NCI-H2081 treated with DMSO at 0.1 percent for 48 hours (cell line): ENCODE results near the gene EIF3CL.
"Not testable (repeated sequence)": the region's sequence is repeated elsewhere in the genome, so short reads cannot be mapped to it uniquely, and the experiment has no call there.

ENCODE experiments used
- DNase-seq: peaks from one replicate; lab custom pipeline; 2025; lab: John Stamatoyannopoulos, UW

The EIF3CL gene

GRCh38 chr16:28362600-28362999, 41.0 kb downstream of the EIF3CL start:
- not testable (repeated sequence) for DNase-seq

- not testable (repeated sequence) for DNase-seq
Observed at GRCh38 chr16:28338230-28338629, 65.4 kb downstream of the EIF3CL start.

GRCh38 chr16:28336940-28337710, 66.5 kb downstream of the EIF3CL start:
- not testable (repeated sequence) for DNase-seq

GRCh38 chr16:28335678-28336077, 68.0 kb downstream of the EIF3CL start:
- DNase-seq = not testable (repeated sequence)

GRCh38 chr16:28332632-28333031, 71.0 kb downstream of the EIF3CL start:
- not testable (repeated sequence) for DNase-seq

- DNase-seq = not testable (repeated sequence)
Observed at GRCh38 chr16:28330981-28331380, 72.7 kb downstream of the EIF3CL start.

- DNase-seq = not testable (repeated sequence)
Observed at GRCh38 chr16:28330232-28330631, 73.4 kb downstream of the EIF3CL start.
